Suprapubic skin (tissue), 4 donors: ENCODE results near the gene ISY1. TPM values are rescaled to one million over a fixed set of nuclear protein-coding genes. Genes with fewer than 3 reads are reported as not detected.

Source experiments
- DNase-seq, 2 donors: peaks; one replicate each; pipeline ENCODE4 v3.0.0-alpha.2; 2019; ENCODE audit warnings: low spot score in 2 of 2
- H3K27ac ChIP-seq: fragments of 200-600 bp; sonication (generic); one replicate; pipeline ENCODE4 v1.5.1; 2019
- H3K27me3 ChIP-seq: fragments of 200-600 bp; sonication (generic); one replicate; pipeline ENCODE4 v1.5.1; 2019
- H3K36me3 ChIP-seq: fragments of 200-600 bp; sonication (generic); one replicate; pipeline ENCODE4 v1.5.1; 2019
- H3K4me1 ChIP-seq: fragments of 200-600 bp; sonication (generic); one replicate; pipeline ENCODE4 v1.5.1; 2019
- H3K4me3 ChIP-seq: fragments of 200-600 bp; sonication (generic); one replicate; pipeline ENCODE4 v1.5.1; 2019; ENCODE audit warnings: mild to moderate bottlenecking
- H3K9me3 ChIP-seq: fragments of 200-600 bp; sonication (generic); one replicate; pipeline ENCODE4 v1.5.1; 2019
- CTCF ChIP-seq, 2 donors: fragments of 200-600 bp in 1 of 2; fragments of 450-650 bp in 1 of 2; sonication (generic) in 1 of 2; IDR thresholded peaks; one replicate each; pipeline ENCODE4 v1.5.1; 2016 to 2019; ENCODE audit warnings: antibody characterized with exemption in 2 of 2, mild to moderate bottlenecking in 1 of 2, moderate library complexity in 1 of 2
- EP300 ChIP-seq: sonication (generic); formaldehyde crosslinking; IDR thresholded peaks from one replicate; pipeline ENCODE4 v1.6.1; 2017; ENCODE audit warnings: antibody characterized with exemption
- POLR2A ChIP-seq, 2 donors: fragments of 450-650 bp; IDR thresholded peaks; one replicate each; pipeline ENCODE4 v1.6.1; 2017; ENCODE audit warnings: antibody characterized with exemption in 2 of 2, mild to moderate bottlenecking in 2 of 2, moderate library complexity in 2 of 2
- POLR2AphosphoS5 ChIP-seq, 3 donors: sonication (generic); formaldehyde crosslinking; IDR thresholded peaks; one replicate each; pipeline ENCODE4 v1.6.1; 2017; ENCODE audit warnings: antibody characterized with exemption in 3 of 3
- WGBS: methylation state at CpG from one replicate; pipeline ENCODE4 v1.1.5; 2018; 5-methylcytosine and 5-hydroxymethylcytosine counted together
- total RNA-seq, 4 donors: library from RNA; depleted of rRNA; stranded (reverse); fragments of >200 nt; gene quantifications; one replicate each; pipeline ENCODE4 v1.1.0, GENCODE V29; 2016

Gene ISY1
- total RNA-seq, 4 donors from 2014 or later = 6.3 to 18.2 (median 16.3) TPM

- no peak for TF ChIP-seq POLR2AphosphoS5 (IDR thresholded peaks at IDR 0.05)
- TF ChIP-seq CTCF (IDR thresholded peaks at IDR 0.05) = no peak
- no peak for TF ChIP-seq EP300
- no peak for TF ChIP-seq POLR2A (IDR thresholded peaks at IDR 0.05)
- no peaks in the 10 kb centered on the region for H3K27me3 ChIP-seq
- no peak overlapping the region for H3K4me3 ChIP-seq
- H3K9me3 ChIP-seq = no peaks in the 10 kb centered on the region
- H3K27ac ChIP-seq = no peak overlapping the region
- no peak for DNase-seq
- H3K4me1 ChIP-seq = peaks cover 8% of the 10 kb centered on the region
- peaks cover 53% of the 10 kb centered on the region for H3K36me3 ChIP-seq
- 89% methylated on average over 7 of the region's 9 CpGs for WGBS
These were observed 34.1 kb downstream of the ISY1 start for GRCh38 chr3:129126726-129127280.

GRCh38 chr3:129123314-129124060, 37.4 kb downstream of the ISY1 start:
- Histone ChIP-seq H3K4me3 (no peak overlapping the region), H3K27ac (no peak overlapping the region), H3K27me3 (no peaks in the 10 kb centered on the region), H3K4me1 (peaks cover 27% of the 10 kb centered on the region), H3K36me3 (peaks cover 20% of the 10 kb centered on the region), H3K9me3 (no peaks in the 10 kb centered on the region)
- WGBS = 56% methylated on average over 5 of the region's 5 CpGs
- TF ChIP-seq POLR2AphosphoS5 (IDR thresholded peaks at IDR 0.05) (no peak), EP300 (no peak), CTCF (IDR thresholded peaks at IDR 0.05) (no peak), POLR2A (IDR thresholded peaks at IDR 0.05) (no peak)
- DNase-seq = no peak

GRCh38 chr3:129122412-129123011, 38.4 kb downstream of the ISY1 start:
- DNase-seq = no peak
- peaks cover 10% of the 10 kb centered on the region for H3K36me3 ChIP-seq
- no peaks in the 10 kb centered on the region for H3K9me3 ChIP-seq
- peaks cover 27% of the 10 kb centered on the region for H3K4me1 ChIP-seq
- peak overlapping the region; percentile 95 for H3K27ac ChIP-seq
- no peak for TF ChIP-seq CTCF (IDR thresholded peaks at IDR 0.05)
- TF ChIP-seq POLR2AphosphoS5 (IDR thresholded peaks at IDR 0.05) = no peak
- TF ChIP-seq POLR2A (IDR thresholded peaks at IDR 0.05) = no peak
- TF ChIP-seq EP300 = no peak
- 51% methylated on average over 18 of the region's 18 CpGs for WGBS
- H3K4me3 ChIP-seq = peak overlapping the region; percentile 85
- H3K27me3 ChIP-seq = no peaks in the 10 kb centered on the region

GRCh38 chr3:129121792-129122411, 39.0 kb downstream of the ISY1 start, which contains the start of gene RAB43:
TSS of gene RAB43 (minus strand) at chr3:129121804. CDS start at chr3:129121489, 315 bp downstream.
- peak within 1 kb of the TSS; percentile 85 for H3K4me3 ChIP-seq
- H3K36me3 ChIP-seq = peaks cover 6% of the 10 kb centered on the region
- 5% methylated on average over 41 of the region's 60 CpGs for whole genome bisulfite sequencing
- H3K27me3 ChIP-seq = no peaks in the 10 kb centered on the region
- peaks cover 27% of the 10 kb centered on the region for H3K4me1 ChIP-seq
- TF ChIP-seq CTCF (IDR thresholded peaks at IDR 0.05) (no peak), POLR2A (IDR thresholded peaks at IDR 0.05) (no peak), EP300 (no peak), POLR2AphosphoS5 (IDR thresholded peaks at IDR 0.05) (no peak)
- peak within 1 kb of the TSS; percentile 95 for H3K27ac ChIP-seq
- DNase-seq = peak; percentile 94
- no peaks in the 10 kb centered on the region for H3K9me3 ChIP-seq
